Measurements from ENCODE around the gene C11orf97. TPM values are rescaled to one million over a fixed set of nuclear protein-coding genes. Genes with fewer than 3 reads are reported as not detected.

C11orf97 gene
- total RNA-seq, 1 experiment from 2014 or later = not detected

- Histone ChIP-seq H3K4me3 (ENCODE audit: low read depth, low read length, poor library complexity, severe bottlenecking) (no peak overlapping the region), H3K4me1 (ENCODE audit: insufficient read depth, low read length, poor library complexity, severe bottlenecking) (no peaks in the 10 kb centered on the region), H3K36me3 (ENCODE audit: insufficient read depth, low read length, poor library complexity, severe bottlenecking) (no peaks in the 10 kb centered on the region), H3K27me3 (replicated peaks; ENCODE audit: insufficient read depth, low read depth, low read length, poor library complexity) (no peaks in the 10 kb centered on the region), H3K9me3 (ENCODE audit: low read depth, low read length, poor library complexity, severe bottlenecking) (no peaks in the 10 kb centered on the region), H3K27ac (ENCODE audit: low read depth, low read length, poor library complexity, severe bottlenecking) (no peak overlapping the region)
- TF ChIP-seq CTCF (conservative IDR thresholded peaks at IDR 0.05; ENCODE audit: low read depth, low read length) (no peak), EZH2 (IDR thresholded peaks at IDR 0.05; ENCODE audit: borderline replicate concordance, low read depth, low read length, poor library complexity, severe bottlenecking) (no peak)
- intact Hi-C loops (cut with micrococcal nuclease; ENCODE audit: unreplicated experiment) = no loop called here
- ChIA-PET CTCF (no interaction called here), POLR2A (ENCODE audit: low non-redundant PET) (no interaction called here)
- no TSS peak for BruUV-seq (replicated peaks)
- no peak for DNase-seq (ENCODE audit: low spot score)
Observed at GRCh38 chr11:94576306-94576705, 64.0 kb downstream of the C11orf97 start.

DNA sequence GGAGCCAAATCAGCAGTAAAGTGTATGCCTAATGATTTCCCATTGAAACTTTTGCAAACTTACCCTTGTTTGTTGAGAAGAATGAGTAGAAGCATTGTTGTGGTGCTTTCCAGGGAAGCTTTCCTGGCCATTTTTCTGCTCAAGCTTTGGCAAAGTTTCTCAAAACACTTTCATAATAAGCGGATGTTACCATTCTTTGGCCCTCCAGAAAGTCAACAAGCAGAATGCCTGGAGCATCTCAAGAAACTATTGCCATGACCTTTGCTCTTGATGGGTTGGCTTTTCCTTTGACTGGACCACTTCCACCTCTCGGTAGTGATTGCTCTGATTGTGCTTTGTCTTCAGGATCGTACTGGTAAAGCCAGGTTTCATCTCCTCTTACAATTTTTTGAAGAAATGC, 65.6 kb downstream of the C11orf97 start:
- TF ChIP-seq CTCF (conservative IDR thresholded peaks at IDR 0.05; ENCODE audit: low read depth, low read length) (no peak), EZH2 (IDR thresholded peaks at IDR 0.05; ENCODE audit: borderline replicate concordance, low read depth, low read length, poor library complexity, severe bottlenecking) (no peak)
- no peak for DNase-seq (ENCODE audit: low spot score)
- Histone ChIP-seq H3K36me3 (ENCODE audit: insufficient read depth, low read length, poor library complexity, severe bottlenecking) (no peaks in the 10 kb centered on the region), H3K4me1 (ENCODE audit: insufficient read depth, low read length, poor library complexity, severe bottlenecking) (no peaks in the 10 kb centered on the region), H3K9me3 (ENCODE audit: low read depth, low read length, poor library complexity, severe bottlenecking) (no peaks in the 10 kb centered on the region), H3K4me3 (ENCODE audit: low read depth, low read length, poor library complexity, severe bottlenecking) (no peak overlapping the region), H3K27me3 (replicated peaks; ENCODE audit: insufficient read depth, low read depth, low read length, poor library complexity) (no peaks in the 10 kb centered on the region), H3K27ac (ENCODE audit: low read depth, low read length, poor library complexity, severe bottlenecking) (no peak overlapping the region)
- BruUV-seq (replicated peaks) = no TSS peak
- POLR2A ChIA-PET (ENCODE audit: low non-redundant PET) = no interaction called here
- CTCF ChIA-PET = no interaction called here
- intact Hi-C loops (cut with micrococcal nuclease; ENCODE audit: unreplicated experiment) = no loop called here

Small RNA genes within 50 kb of the gene (microRNA-seq; reads per million reads assigned to microRNA genes)
- 96.8 reads per million, percentile 64 among the genes with 10 or more reads in this experiment for gene MIR548L

Other genes starting within 250 kb of the C11orf97 start
- not detected in 2 replicates for gene IZUMO1R, start 207.9 kb upstream of the C11orf97 start, total RNA-seq (2021)
- gene GPR83, start 111.0 kb upstream of the C11orf97 start, total RNA-seq (2021) = 0.06 TPM in 1 of 2 replicates, not detected in the other
- 42.6 and 44.7 TPM in 2 replicates for gene MRE11, start 18.6 kb upstream of the C11orf97 start, total RNA-seq (2021)
- gene ANKRD49, start 18.5 kb upstream of the C11orf97 start, total RNA-seq (2021) = 14.6 and 15.5 TPM in 2 replicates
- 6.8 and 7.7 TPM in 2 replicates for gene FUT4, start 31.5 kb downstream of the C11orf97 start, total RNA-seq (2021)
- gene PIWIL4, start 54.9 kb downstream of the C11orf97 start, total RNA-seq (2021) = 1.6 and 2.5 TPM in 2 replicates

Measured in A673 (cell line).